Ureter (tissue), 1 donor: ENCODE data around the gene FAF1. TPM values are rescaled to one million over a fixed set of nuclear protein-coding genes. Genes with fewer than 3 reads are reported as not detected.

Source experiments
- DNase-seq: peaks from one replicate; pipeline ENCODE4 v3.0.0-alpha.2; 2020; ENCODE audit warnings: low spot score
- total RNA-seq: library from RNA; stranded (reverse); gene quantifications from one replicate; pipeline ENCODE4 v1.2.4, GENCODE V29; 2023
- donor health status: DM: yes; HTN: yes; CAD: no.

FAF1 gene
- total RNA-seq, 1 donor from 2014 or later, result 80.6 TPM

- DNase-seq, result no peak
Measured at GRCh38 chr1:50417946-50418599, 542.0 kb downstream of the FAF1 start.

DNA sequence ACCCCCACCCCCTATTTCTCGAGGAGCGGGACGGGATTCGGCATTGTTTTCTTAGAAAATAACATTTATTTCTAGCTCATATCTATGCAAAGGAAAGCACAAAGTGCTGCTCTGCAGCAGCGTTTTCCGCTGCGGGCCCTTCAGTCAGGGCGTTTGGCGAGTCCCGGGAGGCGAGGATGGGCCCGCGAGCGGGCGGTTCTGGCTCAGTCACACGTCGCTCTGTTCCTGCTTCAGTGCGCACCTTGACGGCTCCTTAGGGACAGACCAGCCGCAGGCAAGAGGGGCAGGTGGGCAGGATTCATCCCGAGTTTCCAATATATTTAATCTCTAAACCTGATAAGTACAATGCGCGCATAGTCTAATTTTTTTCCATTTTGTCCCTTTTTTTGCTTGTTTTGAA, 542.6 kb downstream of the FAF1 start:
- DNase-seq, result no peak

GRCh38 chr1:50416553-50417453, 543.3 kb downstream of the FAF1 start:
- no peak for DNase-seq

DNA sequence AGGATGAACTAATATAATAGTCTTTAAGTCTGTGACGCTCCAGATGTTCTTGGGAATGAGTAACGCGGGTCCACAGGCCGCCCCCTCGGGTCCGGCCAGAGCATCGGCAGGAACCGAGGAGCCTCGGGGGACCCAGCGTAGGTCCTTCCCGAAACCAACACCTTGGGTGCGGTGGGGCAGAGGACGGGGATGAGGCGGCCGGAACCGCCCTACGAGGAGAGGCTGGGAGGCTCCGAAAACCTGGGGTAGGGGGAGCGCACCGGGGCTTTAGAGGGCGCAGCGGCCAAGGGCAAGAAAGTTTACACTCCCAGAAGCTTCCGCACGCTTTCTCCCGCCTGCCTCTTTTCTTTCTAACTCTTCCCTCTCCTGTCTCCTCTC, 543.9 kb downstream of the FAF1 start:
- no peak for DNase-seq

GRCh38 chr1:50415235-50416149, 544.6 kb downstream of the FAF1 start:
- DNase-seq, result no peak

DNA sequence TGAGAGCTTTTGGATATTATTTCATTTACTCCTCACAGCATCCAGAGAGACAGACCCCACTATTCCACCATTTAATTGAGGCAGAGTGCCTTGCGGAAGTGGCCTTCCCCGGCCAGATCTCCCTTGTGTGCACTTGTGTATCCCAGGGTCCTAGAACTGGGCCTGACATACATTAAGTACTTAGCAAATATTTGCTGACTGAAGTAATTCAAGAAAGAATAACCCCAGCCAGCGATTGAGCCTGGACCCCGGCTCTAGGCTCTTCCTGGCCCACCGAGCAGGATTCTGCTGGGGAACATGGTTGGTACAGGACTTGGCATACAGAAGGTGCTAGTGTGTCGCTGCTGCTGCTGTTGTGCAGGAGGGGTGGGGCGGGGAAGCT, 545.2 kb downstream of the FAF1 start:
- DNase-seq, result no peak

DNA sequence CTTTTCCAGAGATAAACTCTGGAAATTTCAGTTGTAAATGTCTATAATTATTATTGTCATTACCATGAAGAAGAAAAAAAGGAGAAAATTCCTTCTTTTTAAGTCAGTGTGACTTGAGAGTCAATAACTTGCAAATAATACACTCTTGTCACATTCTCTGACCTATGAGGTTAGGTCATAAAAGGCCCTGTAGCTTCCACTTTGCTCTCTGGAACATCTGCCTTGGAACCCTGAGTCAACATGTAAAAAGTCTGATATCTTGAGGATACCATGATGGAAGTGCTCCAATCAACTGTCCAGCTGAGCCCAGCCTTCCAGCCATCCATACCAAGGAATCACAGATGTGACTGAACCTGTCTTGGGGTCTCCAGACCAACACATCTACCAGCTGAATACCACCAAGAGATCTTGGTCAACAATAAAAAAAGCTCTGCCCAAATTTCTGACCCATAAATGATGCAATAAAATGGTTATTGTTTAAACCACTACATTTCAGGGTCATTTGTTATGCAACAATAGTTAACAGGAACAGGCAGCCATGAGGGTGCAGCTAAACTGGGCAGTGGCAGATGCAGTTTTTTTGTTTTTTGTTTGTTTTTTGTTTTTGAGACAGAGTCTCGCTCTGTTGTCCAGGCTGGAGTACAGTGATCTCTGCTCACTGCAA, 547.1 kb downstream of the FAF1 start:
- no peak for DNase-seq

- DNase-seq, result no peak
Measured at GRCh38 chr1:50405814-50406213, 554.3 kb downstream of the FAF1 start.

GRCh38 chr1:50393522-50394120, 566.4 kb downstream of the FAF1 start:
- DNase-seq, result no peak

Other genes starting within 250 kb of the FAF1 start
- 11.0 TPM for gene CDKN2C, start 10.0 kb upstream of the FAF1 start, total RNA-seq
- gene C1orf185, start 142.0 kb upstream of the FAF1 start, total RNA-seq, result not detected